NT2/D1 (cell line): Measurements from ENCODE around the gene HHLA2.

ENCODE experiments used
- YY1 ChIP-seq: IDR thresholded peaks from 2 replicates; pipeline ENCODE4 v1.6.1; 2011; ENCODE audit not compliant: insufficient read length, insufficient read depth
- ZNF274 ChIP-seq: IDR thresholded peaks from 2 replicates; pipeline ENCODE4 v1.6.1; 2011; ENCODE audit warnings: mild to moderate bottlenecking, low read depth, low read length

DNA sequence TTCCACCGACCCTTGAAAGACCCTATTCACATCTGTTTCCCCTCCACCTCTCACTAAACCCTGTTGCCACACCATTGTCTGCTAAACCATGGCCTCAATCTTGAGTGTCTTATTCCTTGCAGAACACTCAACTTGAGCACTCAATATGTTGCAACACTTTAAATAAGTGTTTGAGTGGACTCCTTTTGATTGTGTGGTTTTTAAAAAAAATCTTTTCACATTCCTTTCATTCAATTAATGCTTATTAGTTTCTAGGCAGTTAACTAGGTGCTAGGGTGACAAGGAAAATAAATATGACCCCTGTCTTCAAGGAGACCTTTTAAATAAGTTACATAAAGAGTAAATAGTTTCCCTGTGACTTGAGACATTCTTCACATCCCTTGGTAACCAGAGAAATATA is 13.3 kb upstream of the HHLA2 start:
- no peak for TF ChIP-seq ZNF274
- no peak for TF ChIP-seq YY1
